Measurements from ENCODE around the gene AURKAIP1.

DNA sequence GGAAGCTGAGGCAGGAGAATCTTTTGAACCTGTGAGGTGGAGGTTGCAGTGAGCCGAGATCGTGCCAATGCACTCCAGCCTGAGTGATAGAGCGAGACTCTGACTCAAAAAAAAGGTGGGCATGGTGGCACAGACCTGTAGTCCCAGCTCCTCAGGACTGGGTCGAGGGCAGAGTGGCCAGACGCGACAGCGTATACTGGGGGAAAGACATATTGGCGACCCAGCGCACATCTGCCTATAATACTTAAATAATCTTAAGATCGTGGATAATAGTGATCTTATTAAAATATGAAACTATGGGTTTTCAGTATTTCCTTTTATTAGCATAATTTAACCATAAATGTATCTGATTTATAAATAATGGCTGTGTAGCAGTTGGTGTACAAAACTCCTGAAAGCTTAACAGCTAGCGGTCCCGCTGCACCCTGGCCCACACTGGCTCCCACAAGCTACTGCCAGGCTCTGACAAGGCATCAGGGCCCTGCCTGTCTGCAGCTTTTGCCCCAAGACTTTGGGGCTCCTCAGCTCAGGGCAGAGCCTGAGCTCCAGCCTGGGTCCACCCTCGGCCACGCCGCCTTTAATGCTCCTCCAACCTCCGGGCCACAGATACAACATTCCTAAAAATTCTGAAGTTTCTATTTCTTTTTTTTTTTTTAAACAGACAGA lies 2.7 kb upstream of the AURKAIP1 start:
- TF ChIP-seq CTCF (IDR thresholded peaks at IDR 0.05) (no peak), REST (IDR thresholded peaks at IDR 0.05) (no peak), RNF2 (IDR thresholded peaks at IDR 0.05; ENCODE audit: borderline replicate concordance, low read depth) (no peak), BHLHE40 (IDR thresholded peaks at IDR 0.05; ENCODE audit: low read depth, low read length) (no peak), MAZ (IDR thresholded peaks at IDR 0.05; ENCODE audit: borderline replicate concordance, low read depth, low read length) (no peak)
